ENCODE data around the gene SPAM1.
A peak's percentile ranks its signal among the peaks of the same experiment; 100 is the strongest.
"Not testable (repeated sequence)": the region's sequence is repeated elsewhere in the genome, so short reads cannot be mapped to it uniquely, and the experiment has no call there.

SPAM1 gene

GRCh38 chr7:123958186-123958703 lies 33.2 kb downstream of the SPAM1 start:
- no peak for DNase-seq

- no peak for DNase-seq
These were observed 36.7 kb downstream of the SPAM1 start for GRCh38 chr7:123961771-123962170.

- no peak for DNase-seq
These were observed 41.9 kb downstream of the SPAM1 start for GRCh38 chr7:123966936-123967335.

- no peak for DNase-seq
These were observed 47.0 kb downstream of the SPAM1 start for GRCh38 chr7:123972045-123972444.

GRCh38 chr7:123972831-123973230 lies 47.8 kb downstream of the SPAM1 start:
- DNase-seq, result no peak

- DNase-seq, result no peak
These were observed 49.4 kb downstream of the SPAM1 start for GRCh38 chr7:123974326-123974908.

- DNase-seq, result no peak
These were observed 50.0 kb downstream of the SPAM1 start for GRCh38 chr7:123975084-123975483.

- no peak for DNase-seq
These were observed 52.0 kb downstream of the SPAM1 start for GRCh38 chr7:123977081-123977480.

GRCh38 chr7:123979876-123980275 lies 54.8 kb downstream of the SPAM1 start:
- DNase-seq, result no peak

- DNase-seq, result no peak
These were observed 62.4 kb downstream of the SPAM1 start for GRCh38 chr7:123987445-123987844.

- no peak for DNase-seq
These were observed 68.0 kb downstream of the SPAM1 start for GRCh38 chr7:123992913-123993518.

GRCh38 chr7:123993996-123994395 lies 69.0 kb downstream of the SPAM1 start:
- no peak for DNase-seq

- no peak for DNase-seq
These were observed 69.4 kb downstream of the SPAM1 start for GRCh38 chr7:123994449-123994848.

GRCh38 chr7:123995617-123996326 lies 70.7 kb downstream of the SPAM1 start:
- no peak for DNase-seq

GRCh38 chr7:123996327-123996625 lies 71.2 kb downstream of the SPAM1 start:
- DNase-seq, result no peak

GRCh38 chr7:123998921-123999320 lies 73.9 kb downstream of the SPAM1 start:
- no peak for DNase-seq

- no peak for DNase-seq
These were observed 74.7 kb downstream of the SPAM1 start for GRCh38 chr7:123999703-124000102.

- DNase-seq, result not testable (repeated sequence)
These were observed 83.3 kb downstream of the SPAM1 start for GRCh38 chr7:124008296-124008695.

GRCh38 chr7:124009321-124009720 lies 84.3 kb downstream of the SPAM1 start:
- DNase-seq, result peak; percentile 16
